ENCODE measurements around the gene TMSB10. TPM values are rescaled to one million over a fixed set of nuclear protein-coding genes. Genes with fewer than 3 reads are reported as not detected.

The TMSB10 gene
- total and polyA plus RNA-seq, 2 experiments from 2014 or later, result 834 to 2,942 TPM

- TF ChIP-seq, protein P1, sequence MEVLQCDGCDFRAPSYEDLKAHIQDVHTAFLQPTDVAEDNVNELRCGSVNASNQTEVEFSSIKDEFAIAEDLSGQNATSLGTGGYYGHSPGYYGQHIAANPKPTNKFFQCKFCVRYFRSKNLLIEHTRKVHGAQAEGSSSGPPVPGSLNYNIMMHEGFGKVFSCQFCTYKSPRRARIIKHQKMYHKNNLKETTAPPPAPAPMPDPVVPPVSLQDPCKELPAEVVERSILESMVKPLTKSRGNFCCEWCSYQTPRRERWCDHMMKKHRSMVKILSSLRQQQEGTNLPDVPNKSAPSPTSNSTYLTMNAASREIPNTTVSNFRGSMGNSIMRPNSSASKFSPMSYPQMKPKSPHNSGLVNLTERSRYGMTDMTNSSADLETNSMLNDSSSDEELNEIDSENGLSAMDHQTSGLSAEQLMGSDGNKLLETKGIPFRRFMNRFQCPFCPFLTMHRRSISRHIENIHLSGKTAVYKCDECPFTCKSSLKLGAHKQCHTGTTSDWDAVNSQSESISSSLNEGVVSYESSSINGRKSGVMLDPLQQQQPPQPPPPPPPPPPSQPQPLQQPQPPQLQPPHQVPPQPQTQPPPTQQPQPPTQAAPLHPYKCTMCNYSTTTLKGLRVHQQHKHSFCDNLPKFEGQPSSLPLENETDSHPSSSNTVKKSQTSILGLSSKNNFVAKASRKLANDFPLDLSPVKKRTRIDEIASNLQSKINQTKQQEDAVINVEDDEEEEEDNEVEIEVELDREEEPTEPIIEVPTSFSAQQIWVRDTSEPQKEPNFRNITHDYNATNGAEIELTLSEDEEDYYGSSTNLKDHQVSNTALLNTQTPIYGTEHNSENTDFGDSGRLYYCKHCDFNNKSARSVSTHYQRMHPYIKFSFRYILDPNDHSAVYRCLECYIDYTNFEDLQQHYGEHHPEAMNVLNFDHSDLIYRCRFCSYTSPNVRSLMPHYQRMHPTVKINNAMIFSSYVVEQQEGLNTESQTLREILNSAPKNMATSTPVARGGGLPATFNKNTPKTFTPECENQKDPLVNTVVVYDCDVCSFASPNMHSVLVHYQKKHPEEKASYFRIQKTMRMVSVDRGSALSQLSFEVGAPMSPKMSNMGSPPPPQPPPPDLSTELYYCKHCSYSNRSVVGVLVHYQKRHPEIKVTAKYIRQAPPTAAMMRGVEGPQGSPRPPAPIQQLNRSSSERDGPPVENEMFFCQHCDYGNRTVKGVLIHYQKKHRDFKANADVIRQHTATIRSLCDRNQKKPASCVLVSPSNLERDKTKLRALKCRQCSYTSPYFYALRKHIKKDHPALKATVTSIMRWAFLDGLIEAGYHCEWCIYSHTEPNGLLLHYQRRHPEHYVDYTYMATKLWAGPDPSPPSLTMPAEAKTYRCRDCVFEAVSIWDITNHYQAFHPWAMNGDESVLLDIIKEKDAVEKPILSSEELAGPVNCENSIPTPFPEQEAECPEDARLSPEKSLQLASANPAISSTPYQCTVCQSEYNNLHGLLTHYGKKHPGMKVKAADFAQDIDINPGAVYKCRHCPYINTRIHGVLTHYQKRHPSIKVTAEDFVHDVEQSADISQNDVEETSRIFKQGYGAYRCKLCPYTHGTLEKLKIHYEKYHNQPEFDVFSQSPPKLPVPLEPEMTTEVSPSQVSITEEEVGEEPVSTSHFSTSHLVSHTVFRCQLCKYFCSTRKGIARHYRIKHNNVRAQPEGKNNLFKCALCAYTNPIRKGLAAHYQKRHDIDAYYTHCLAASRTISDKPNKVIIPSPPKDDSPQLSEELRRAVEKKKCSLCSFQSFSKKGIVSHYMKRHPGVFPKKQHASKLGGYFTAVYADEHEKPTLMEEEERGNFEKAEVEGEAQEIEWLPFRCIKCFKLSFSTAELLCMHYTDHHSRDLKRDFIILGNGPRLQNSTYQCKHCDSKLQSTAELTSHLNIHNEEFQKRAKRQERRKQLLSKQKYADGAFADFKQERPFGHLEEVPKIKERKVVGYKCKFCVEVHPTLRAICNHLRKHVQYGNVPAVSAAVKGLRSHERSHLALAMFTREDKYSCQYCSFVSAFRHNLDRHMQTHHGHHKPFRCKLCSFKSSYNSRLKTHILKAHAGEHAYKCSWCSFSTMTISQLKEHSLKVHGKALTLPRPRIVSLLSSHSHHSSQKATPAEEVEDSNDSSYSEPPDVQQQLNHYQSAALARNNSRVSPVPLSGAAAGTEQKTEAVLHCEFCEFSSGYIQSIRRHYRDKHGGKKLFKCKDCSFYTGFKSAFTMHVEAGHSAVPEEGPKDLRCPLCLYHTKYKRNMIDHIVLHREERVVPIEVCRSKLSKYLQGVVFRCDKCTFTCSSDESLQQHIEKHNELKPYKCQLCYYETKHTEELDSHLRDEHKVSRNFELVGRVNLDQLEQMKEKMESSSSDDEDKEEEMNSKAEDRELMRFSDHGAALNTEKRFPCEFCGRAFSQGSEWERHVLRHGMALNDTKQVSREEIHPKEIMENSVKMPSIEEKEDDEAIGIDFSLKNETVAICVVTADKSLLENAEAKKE (CRISPR knock-in tag; IDR thresholded peaks at IDR 0.05), result no peak
- no peak for TF ChIP-seq EZH2phosphoT487 (IDR thresholded peaks at IDR 0.05; ENCODE audit: unreplicated experiment)
- no peak for TF ChIP-seq ZNF114 (CRISPR knock-in tag; IDR thresholded peaks at IDR 0.05)
- TF ChIP-seq, protein P2, sequence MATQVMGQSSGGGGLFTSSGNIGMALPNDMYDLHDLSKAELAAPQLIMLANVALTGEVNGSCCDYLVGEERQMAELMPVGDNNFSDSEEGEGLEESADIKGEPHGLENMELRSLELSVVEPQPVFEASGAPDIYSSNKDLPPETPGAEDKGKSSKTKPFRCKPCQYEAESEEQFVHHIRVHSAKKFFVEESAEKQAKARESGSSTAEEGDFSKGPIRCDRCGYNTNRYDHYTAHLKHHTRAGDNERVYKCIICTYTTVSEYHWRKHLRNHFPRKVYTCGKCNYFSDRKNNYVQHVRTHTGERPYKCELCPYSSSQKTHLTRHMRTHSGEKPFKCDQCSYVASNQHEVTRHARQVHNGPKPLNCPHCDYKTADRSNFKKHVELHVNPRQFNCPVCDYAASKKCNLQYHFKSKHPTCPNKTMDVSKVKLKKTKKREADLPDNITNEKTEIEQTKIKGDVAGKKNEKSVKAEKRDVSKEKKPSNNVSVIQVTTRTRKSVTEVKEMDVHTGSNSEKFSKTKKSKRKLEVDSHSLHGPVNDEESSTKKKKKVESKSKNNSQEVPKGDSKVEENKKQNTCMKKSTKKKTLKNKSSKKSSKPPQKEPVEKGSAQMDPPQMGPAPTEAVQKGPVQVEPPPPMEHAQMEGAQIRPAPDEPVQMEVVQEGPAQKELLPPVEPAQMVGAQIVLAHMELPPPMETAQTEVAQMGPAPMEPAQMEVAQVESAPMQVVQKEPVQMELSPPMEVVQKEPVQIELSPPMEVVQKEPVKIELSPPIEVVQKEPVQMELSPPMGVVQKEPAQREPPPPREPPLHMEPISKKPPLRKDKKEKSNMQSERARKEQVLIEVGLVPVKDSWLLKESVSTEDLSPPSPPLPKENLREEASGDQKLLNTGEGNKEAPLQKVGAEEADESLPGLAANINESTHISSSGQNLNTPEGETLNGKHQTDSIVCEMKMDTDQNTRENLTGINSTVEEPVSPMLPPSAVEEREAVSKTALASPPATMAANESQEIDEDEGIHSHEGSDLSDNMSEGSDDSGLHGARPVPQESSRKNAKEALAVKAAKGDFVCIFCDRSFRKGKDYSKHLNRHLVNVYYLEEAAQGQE (IDR thresholded peaks at IDR 0.05; ENCODE audit: unreplicated experiment), result no peak
- TF ChIP-seq ZNF331 (CRISPR knock-in tag; IDR thresholded peaks at IDR 0.05; ENCODE audit: low read depth), result no peak
These were observed 46.5 kb upstream of the TMSB10 start (continued) for GRCh38 chr2:84858937-84859336.

DNA sequence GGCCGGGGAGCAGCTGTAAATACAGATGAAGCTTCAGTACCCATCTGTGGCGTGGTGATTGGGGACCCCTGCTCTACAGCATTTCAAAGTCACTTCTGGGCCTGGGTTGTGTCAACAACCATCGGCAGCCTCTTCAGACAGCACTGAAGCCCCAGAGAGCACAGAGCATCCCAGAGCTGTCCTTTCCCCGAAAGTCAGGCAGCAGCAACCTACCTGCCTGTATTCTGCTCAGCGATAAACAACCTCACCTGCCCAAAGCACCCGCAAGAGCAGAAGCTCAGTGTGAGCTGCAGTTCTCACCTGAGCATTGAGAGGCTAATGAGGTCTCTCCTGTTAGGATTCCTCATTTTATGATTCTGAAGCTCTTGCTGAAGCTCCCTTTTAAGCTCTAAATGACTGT, 43.9 kb upstream of the TMSB10 start:
- H3K4me3 Mint-ChIP-seq, result no peak overlapping the region
- peaks cover 3% of the 10 kb centered on the region; the same call in 2 of the 3 replicates for H3K9me3 Mint-ChIP-seq
- no peak overlapping the region for H3K27ac Mint-ChIP-seq
- no peaks in the 10 kb centered on the region for H3K79me2 ChIP-seq (replicated peaks; ENCODE audit: insufficient read depth)
- ATAC-seq (peak; percentile 58), DNase-seq (ENCODE audit: low spot score) (no peak)
- H3K4me1 Mint-ChIP-seq, result peaks cover 13% of the 10 kb centered on the region
- peaks cover 8% of the 10 kb centered on the region; the same call in 1 of the 2 replicates for H3K4me1 ChIP-seq (ENCODE audit: insufficient read depth)
- no peak overlapping the region for H3K4me3 ChIP-seq
- peaks cover 5% of the 10 kb centered on the region; the same call in 1 of the 2 replicates for H3K9me2 ChIP-seq (ENCODE audit: insufficient read depth)
- no peak overlapping the region for H2AFZ ChIP-seq
- H3K27me3 ChIP-seq (ENCODE audit: insufficient read depth), result peaks cover 15% of the 10 kb centered on the region
- H3K36me3 ChIP-seq (ENCODE audit: insufficient read depth), result no peaks in the 10 kb centered on the region
- no peaks in the 10 kb centered on the region; the same call in 1 of the 2 replicates for H4K20me1 ChIP-seq (replicated peaks; ENCODE audit: insufficient read depth)
- H3K36me3 Mint-ChIP-seq (ENCODE audit: low read depth), result no peaks in the 10 kb centered on the region
- H3K4me2 ChIP-seq, result 0 out of 2 replicates have a peak overlapping the region, but pooled peaks have one; percentile 20
- H3K27ac ChIP-seq (ENCODE audit: low read depth), result no peak overlapping the region
- H3F3A ChIP-seq (replicated peaks; ENCODE audit: low read depth), result no peaks in the 10 kb centered on the region
- peaks cover 23% of the 10 kb centered on the region for H3K27me3 Mint-ChIP-seq (ENCODE audit: insufficient read depth, low read depth, poor library complexity)
- TF ChIP-seq, protein P1 (CRISPR knock-in tag; IDR thresholded peaks at IDR 0.05), result no peak

All from GM23338 (cell line).